ENCODE measurements around the gene GLRX5. TPM values are rescaled to one million over a fixed set of nuclear protein-coding genes. Genes with fewer than 3 reads are reported as not detected.

GLRX5 gene
- total RNA-seq = 21.7 and 28.8 TPM in 2 replicates

GRCh38 chr14:95534299-95535225 is at the start of gene GLRX5:
Gene GLRX5 (plus strand): TSS chr14:95535050. CDS start chr14:95535090, 40 bp downstream.

GRCh38 chr14:95516554-95517181 is 18.2 kb upstream of the GLRX5 start, which contains the start of gene SYNE3:
Gene SYNE3 (minus strand): TSS chr14:95516650. CDS start chr14:95475821, 40,829 bp downstream.

Other genes with a start within 250 kb of the GLRX5 start
- gene CLMN, start 215.1 kb upstream of the GLRX5 start, total RNA-seq = 0.16 and 0.17 TPM in 2 replicates
- gene SYNE3, start 18.4 kb upstream of the GLRX5 start, total RNA-seq = 18.4 and 27.7 TPM in 2 replicates
- not detected in 2 replicates for gene TCL1B, start 151.4 kb downstream of the GLRX5 start, total RNA-seq
- not detected in 2 replicates for gene TCL1A, start 179.1 kb downstream of the GLRX5 start, total RNA-seq